Measurements from ENCODE around the gene KIAA1217.
"Not testable (repeated sequence)": the region's sequence is repeated elsewhere in the genome, so short reads cannot be mapped to it uniquely, and the experiment has no call there.

- not testable (repeated sequence) for TF ChIP-seq RFX5 (IDR thresholded peaks at IDR 0.05; ENCODE audit: low read depth, low read length); ZNF561 (CRISPR knock-in tag; conservative IDR thresholded peaks at IDR 0.05); ZZZ3 (IDR thresholded peaks at IDR 0.05); NCOA1 (IDR thresholded peaks at IDR 0.05; ENCODE audit: low read depth); ZBTB33 (CRISPR knock-in tag; IDR thresholded peaks at IDR 0.05); PATZ1 (CRISPR knock-in tag; IDR thresholded peaks at IDR 0.05; ENCODE audit: borderline replicate concordance); ZNF239 (CRISPR knock-in tag; IDR thresholded peaks at IDR 0.05); TCF7L2 (IDR thresholded peaks at IDR 0.05; ENCODE audit: low read depth, low read length); FOXA1 (IDR thresholded peaks at IDR 0.05; ENCODE audit: borderline replicate concordance); ZNF274 (IDR thresholded peaks at IDR 0.05; ENCODE audit: borderline replicate concordance, low read depth, low read length)
These were observed 273.8 kb downstream of the KIAA1217 start for GRCh38 chr10:24482713-24483112.
